Right atrium auricular region (tissue), 2 donors: ENCODE data around the gene DCAF10. TPM values are rescaled to one million over a fixed set of nuclear protein-coding genes. Genes with fewer than 3 reads are reported as not detected.

Experiments used
- DNase-seq: peaks from one replicate; pipeline ENCODE4 v3.0.0-alpha.2; 2019; ENCODE audit warnings: low spot score
- H3K27ac ChIP-seq, 2 donors: fragments of 200-600 bp; sonication (generic); 1 replicate in 1 of 2; 2 replicates in 1 of 2; pipeline ENCODE4 v1.5.1; 2016 to 2019
- H3K27me3 ChIP-seq, 2 donors: fragments of 200-600 bp; sonication (generic); one replicate each; pipeline versions ENCODE4 v1.5.1 to v1.6.0; 2017 to 2019
- H3K36me3 ChIP-seq: fragments of 200-600 bp; sonication (generic); one replicate; pipeline ENCODE4 v1.5.1; 2016
- H3K4me1 ChIP-seq, 2 donors: fragments of 200-600 bp; sonication (generic); one replicate each; pipeline versions ENCODE4 v1.5.1 to v1.6.0; 2017 to 2019
- H3K4me3 ChIP-seq, 2 donors: fragments of 200-600 bp; sonication (generic); 1 replicate in 1 of 2; 2 replicates in 1 of 2; pipeline ENCODE4 v1.5.1; 2017 to 2019; ENCODE audit warnings: mild to moderate bottlenecking in 1 of 2, moderate library complexity in 1 of 2
- H3K9me3 ChIP-seq, 2 donors: fragments of 200-600 bp; sonication (generic); one replicate each; pipeline ENCODE4 v1.5.1; 2019
- total RNA-seq, 2 donors: library from RNA; depleted of rRNA; stranded (reverse); fragments of >200 nt; gene quantifications; one replicate each; pipeline ENCODE4 v1.1.0, GENCODE V29; 2016
- TF ChIP-seq, protein P1 (sequence below), 2 donors: fragments of 200-600 bp; sonication (generic); IDR thresholded peaks; one replicate each; pipeline ENCODE4 v1.5.1; 2019; ENCODE audit warnings: antibody characterized with exemption in 2 of 2

The DCAF10 gene
- total RNA-seq, 2 donors from 2014 or later = 14.1 to 18.2 TPM

GRCh38 chr9:37775216-37775919, 25.2 kb upstream of the DCAF10 start:
- Histone ChIP-seq H3K9me3 (no peaks in the 10 kb centered on the region), H3K4me3 (no peak overlapping the region), H3K4me1 (no peaks in the 10 kb centered on the region), H3K36me3 (peaks cover 73% of the 10 kb centered on the region), H3K27ac (no peak overlapping the region), H3K27me3 (no peaks in the 10 kb centered on the region)
- TF ChIP-seq, protein P1, sequence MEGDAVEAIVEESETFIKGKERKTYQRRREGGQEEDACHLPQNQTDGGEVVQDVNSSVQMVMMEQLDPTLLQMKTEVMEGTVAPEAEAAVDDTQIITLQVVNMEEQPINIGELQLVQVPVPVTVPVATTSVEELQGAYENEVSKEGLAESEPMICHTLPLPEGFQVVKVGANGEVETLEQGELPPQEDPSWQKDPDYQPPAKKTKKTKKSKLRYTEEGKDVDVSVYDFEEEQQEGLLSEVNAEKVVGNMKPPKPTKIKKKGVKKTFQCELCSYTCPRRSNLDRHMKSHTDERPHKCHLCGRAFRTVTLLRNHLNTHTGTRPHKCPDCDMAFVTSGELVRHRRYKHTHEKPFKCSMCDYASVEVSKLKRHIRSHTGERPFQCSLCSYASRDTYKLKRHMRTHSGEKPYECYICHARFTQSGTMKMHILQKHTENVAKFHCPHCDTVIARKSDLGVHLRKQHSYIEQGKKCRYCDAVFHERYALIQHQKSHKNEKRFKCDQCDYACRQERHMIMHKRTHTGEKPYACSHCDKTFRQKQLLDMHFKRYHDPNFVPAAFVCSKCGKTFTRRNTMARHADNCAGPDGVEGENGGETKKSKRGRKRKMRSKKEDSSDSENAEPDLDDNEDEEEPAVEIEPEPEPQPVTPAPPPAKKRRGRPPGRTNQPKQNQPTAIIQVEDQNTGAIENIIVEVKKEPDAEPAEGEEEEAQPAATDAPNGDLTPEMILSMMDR (IDR thresholded peaks at IDR 0.05) = no peak
- no peak for DNase-seq

GRCh38 chr9:37776328-37776727, 24.3 kb upstream of the DCAF10 start:
- Histone ChIP-seq H3K4me3 (no peak overlapping the region), H3K27me3 (no peaks in the 10 kb centered on the region), H3K4me1 (no peaks in the 10 kb centered on the region), H3K9me3 (no peaks in the 10 kb centered on the region), H3K36me3 (peaks cover 76% of the 10 kb centered on the region), H3K27ac (no peak overlapping the region)
- TF ChIP-seq, protein P1 (IDR thresholded peaks at IDR 0.05) = no peak
- no peak for DNase-seq

GRCh38 chr9:37778534-37778933, 22.1 kb upstream of the DCAF10 start:
- no peaks in the 10 kb centered on the region for H3K27me3 ChIP-seq
- peaks cover 72% of the 10 kb centered on the region for H3K36me3 ChIP-seq
- no peaks in the 10 kb centered on the region for H3K9me3 ChIP-seq
- TF ChIP-seq, protein P1 (IDR thresholded peaks at IDR 0.05) = no peak
- no peak for DNase-seq
- no peak overlapping the region for H3K4me3 ChIP-seq
- H3K4me1 ChIP-seq = peaks cover 0 to 6% of the 10 kb centered on the region in 2 donors
- no peak overlapping the region for H3K27ac ChIP-seq

GRCh38 chr9:37784291-37784615, 16.3 kb upstream of the DCAF10 start:
- Histone ChIP-seq H3K27ac (peak overlapping the region; percentile 75), H3K4me3 (peak overlapping the region; percentile 79 to 90), H3K9me3 (no peaks in the 10 kb centered on the region), H3K27me3 (no peaks in the 10 kb centered on the region), H3K36me3 (peaks cover 39% of the 10 kb centered on the region), H3K4me1 (peaks cover 0 to 15% of the 10 kb centered on the region in 2 donors)
- TF ChIP-seq, protein P1 (IDR thresholded peaks at IDR 0.05) = no peak
- no peak for DNase-seq

DNA sequence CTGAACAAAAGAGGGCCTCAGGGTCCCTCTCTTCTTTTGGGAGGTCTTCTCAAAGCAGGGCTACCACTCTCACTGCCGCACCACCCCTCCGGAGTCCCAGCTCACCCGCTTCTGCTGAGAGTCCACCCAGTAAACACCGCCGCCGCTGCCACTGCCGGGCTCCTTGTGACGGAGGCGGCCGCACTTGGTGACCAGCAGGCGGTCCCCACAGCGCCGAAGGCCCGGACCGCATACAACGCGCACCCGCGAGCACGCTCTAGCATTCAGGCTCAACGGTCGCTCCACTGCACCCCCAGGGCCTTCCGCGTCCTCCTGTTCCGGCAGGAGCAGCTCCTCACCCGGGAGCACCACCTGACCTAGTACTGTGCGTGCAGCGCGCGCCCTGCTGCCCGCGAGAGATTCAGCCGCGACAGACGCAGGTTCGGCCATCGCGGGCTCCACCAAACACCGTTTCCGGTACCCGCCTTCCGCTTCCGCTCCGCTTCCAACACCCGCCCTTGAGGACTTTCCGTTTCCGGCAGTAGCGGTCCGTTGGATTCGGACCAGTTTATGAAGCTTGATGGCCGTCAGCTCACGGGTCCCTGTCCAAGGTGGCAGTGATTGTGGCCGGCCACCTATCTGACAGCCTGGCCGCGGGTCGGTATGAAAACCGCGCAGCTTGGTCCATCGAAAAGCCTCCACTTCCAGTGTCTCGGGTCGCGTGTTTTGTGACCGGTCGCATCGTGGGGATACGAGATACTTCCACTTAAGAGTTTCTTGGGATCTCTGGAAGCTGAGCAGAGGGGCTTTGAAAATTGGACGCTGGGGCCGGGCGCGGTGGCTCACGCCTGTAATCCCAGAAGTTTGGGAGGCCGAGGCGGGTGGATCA, 15.7 kb upstream of the DCAF10 start, which contains the start of gene EXOSC3:
EXOSC3 (minus strand) TSS at position 449 of the 868 bp plus-strand sequence; CDS start at position 429, 20 bp downstream.
- DNase-seq = peak; percentile 93
- TF ChIP-seq, protein P1 (IDR thresholded peaks at IDR 0.05) = no peak
- H3K36me3 ChIP-seq = peaks cover 33% of the 10 kb centered on the region
- peak within 1 kb of the TSS; percentile 79 to 90 for H3K4me3 ChIP-seq
- no peaks in the 10 kb centered on the region for H3K9me3 ChIP-seq
- H3K27ac ChIP-seq = peak within 1 kb of the TSS; percentile 75
- peaks cover 0 to 15% of the 10 kb centered on the region in 2 donors for H3K4me1 ChIP-seq
- no peaks in the 10 kb centered on the region for H3K27me3 ChIP-seq
